Liver (tissue), 9 donors: Measurements from ENCODE around the gene GNG12. TPM values are rescaled to one million over a fixed set of nuclear protein-coding genes. Genes with fewer than 3 reads are reported as not detected.

Source experiments
- DNase-seq: peaks from one replicate; pipeline ENCODE4 v3.0.0-alpha.2; 2017; ENCODE audit warnings: low spot score
- H3K27ac ChIP-seq, 2 donors: one replicate each; pipeline ENCODE4 v1.7.0; 2013; ENCODE audit warnings: inconsistent platforms in 2 of 2, low read length in 2 of 2, control low read depth in 1 of 2, low read depth in 1 of 2, mild to moderate bottlenecking in 1 of 2
- H3K27me3 ChIP-seq, 4 donors: one replicate each; pipeline versions ENCODE4 v1.6.1 to v1.7.0; 2013; ENCODE audit warnings: low read length in 3 of 4, inconsistent platforms in 1 of 4, mild to moderate bottlenecking in 1 of 4, moderate library complexity in 1 of 4; ENCODE audit not compliant: control insufficient read depth in 4 of 4, insufficient read depth in 4 of 4
- H3K36me3 ChIP-seq, 4 donors: one replicate each; pipeline versions ENCODE4 v1.6.1 to v1.7.0; 2013; ENCODE audit warnings: low read length in 3 of 4, mild to moderate bottlenecking in 3 of 4, low read depth in 1 of 4, moderate library complexity in 1 of 4; ENCODE audit not compliant: control insufficient read depth in 4 of 4, insufficient read depth in 3 of 4
- H3K4me1 ChIP-seq, 4 donors: one replicate each; pipeline versions ENCODE4 v1.6.1 to v1.7.0; 2013; ENCODE audit warnings: low read length in 3 of 4, mild to moderate bottlenecking in 3 of 4, moderate library complexity in 1 of 4; ENCODE audit not compliant: control insufficient read depth in 4 of 4, insufficient read depth in 4 of 4
- H3K4me3 ChIP-seq, 3 donors: one replicate each; pipeline versions ENCODE4 v1.6.1 to v1.7.0; 2013; ENCODE audit warnings: low read length in 3 of 3, control low read depth in 1 of 3, low read depth in 1 of 3, mild to moderate bottlenecking in 1 of 3
- H3K9ac ChIP-seq, 2 donors: one replicate each; pipeline ENCODE4 v1.7.0; 2013; ENCODE audit warnings: low read length in 2 of 2, mild to moderate bottlenecking in 2 of 2, moderate library complexity in 2 of 2, control low read depth in 1 of 2, low read depth in 1 of 2
- H3K9me3 ChIP-seq, 4 donors: one replicate each; pipeline versions ENCODE4 v1.6.1 to v1.7.0; 2013; ENCODE audit warnings: low read length in 3 of 4; ENCODE audit not compliant: control insufficient read depth in 4 of 4
- ATF3 ChIP-seq: IDR thresholded peaks from 2 replicates; pipeline ENCODE4 v1.6.1; 2016; ENCODE audit warnings: antibody characterized with exemption
- EGR1 ChIP-seq, 2 donors: IDR thresholded peaks; 2 replicates each; pipeline ENCODE4 v1.6.1; 2016 to 2018; ENCODE audit warnings: antibody characterized with exemption in 2 of 2, low read depth in 2 of 2
- FOXA1 ChIP-seq: IDR thresholded peaks from 2 replicates; pipeline ENCODE4 v1.6.1; 2016; ENCODE audit warnings: antibody characterized with exemption
- FOXA2 ChIP-seq: IDR thresholded peaks from 2 replicates; pipeline ENCODE4 v1.6.1; 2016; ENCODE audit warnings: antibody characterized with exemption
- GABPA ChIP-seq, 2 donors: IDR thresholded peaks in 1 of 2; conservative IDR thresholded peaks in 1 of 2; 2 replicates each; pipeline ENCODE4 v1.6.1; 2016; ENCODE audit warnings: antibody characterized with exemption in 2 of 2, mild to moderate bottlenecking in 1 of 2, moderate library complexity in 1 of 2
- HNF4A ChIP-seq, 2 donors: conservative IDR thresholded peaks; 2 replicates each; pipeline ENCODE4 v1.6.1; 2016; ENCODE audit warnings: antibody characterized with exemption in 2 of 2, mild to moderate bottlenecking in 2 of 2
- HNF4G ChIP-seq: IDR thresholded peaks from 2 replicates; pipeline ENCODE4 v1.6.1; 2016; ENCODE audit warnings: antibody characterized with exemption
- NR2F2 ChIP-seq: IDR thresholded peaks from 2 replicates; pipeline ENCODE4 v1.6.1; 2016; ENCODE audit warnings: antibody characterized with exemption
- RAD21 ChIP-seq, 2 donors: IDR thresholded peaks; 2 replicates each; pipeline ENCODE4 v1.6.1; 2016; ENCODE audit warnings: antibody characterized with exemption in 2 of 2, mild to moderate bottlenecking in 2 of 2
- RXRA ChIP-seq, 2 donors: IDR thresholded peaks; 2 replicates each; pipeline ENCODE4 v1.6.1; 2017 to 2018; ENCODE audit warnings: antibody characterized with exemption in 2 of 2, mild to moderate bottlenecking in 1 of 2
- SP1 ChIP-seq: IDR thresholded peaks from 2 replicates; pipeline ENCODE4 v1.6.1; 2018; ENCODE audit warnings: antibody characterized with exemption, mild to moderate bottlenecking
- TAF1 ChIP-seq: conservative IDR thresholded peaks from 2 replicates; pipeline ENCODE4 v1.6.1; 2016; ENCODE audit warnings: antibody characterized with exemption, mild to moderate bottlenecking
- YY1 ChIP-seq: IDR thresholded peaks from 2 replicates; pipeline ENCODE4 v1.6.1; 2016; ENCODE audit warnings: antibody characterized with exemption, mild to moderate bottlenecking
- ZBTB33 ChIP-seq: IDR thresholded peaks from 2 replicates; pipeline ENCODE4 v1.6.1; 2016; ENCODE audit warnings: antibody characterized with exemption
- WGBS: extraction: QIAGEN DNeasy Blood & Tissue Kit; methylation state at CpG from one replicate; pipeline ENCODE4 v1.1.7; 2013; 5-methylcytosine and 5-hydroxymethylcytosine counted together
- polyA plus RNA-seq, 2 donors: library from polyadenylated mRNA; stranded (reverse) in 1 of 2; unstranded in 1 of 2; fragments of 200-250 nt in 1 of 2; fragments of >200 nt in 1 of 2; fragmentation: Nextera tagmentation in 1 of 2; extraction: Ambion mirVana in 1 of 2; gene quantifications; one replicate each; pipeline versions ENCODE4 v1.2.1 to v1.2.3, GENCODE V29; 2013 to 2015
- total RNA-seq, 2 donors: library from RNA; depleted of rRNA; stranded (reverse); fragments of >200 nt; gene quantifications; one replicate each; pipeline ENCODE4 v1.2.3, GENCODE V29; 2014
- TF ChIP-seq, protein P1 (sequence below): IDR thresholded peaks from 2 replicates; pipeline ENCODE4 v1.6.1; 2016; ENCODE audit warnings: antibody characterized with exemption
- TF ChIP-seq, protein P2 (sequence below): IDR thresholded peaks from 2 replicates; pipeline ENCODE4 v1.6.1; 2016; ENCODE audit warnings: antibody characterized with exemption, mild to moderate bottlenecking
- TF ChIP-seq, protein P3 (sequence below): fragments of 150-350 bp; IDR thresholded peaks from 2 replicates; pipeline ENCODE4 v1.5.1; 2017; ENCODE audit warnings: improper control_type of control experiment, low read depth, low read length; ENCODE audit not compliant: missing input control
- donor health status: healthy.
- donor health status: healthy.
- donor health status: healthy.
- donor health status: healthy.
- donor health status: healthy.

Gene GNG12
- total and polyA plus RNA-seq, 4 donors: 15.4 to 26.1 (median 19.7) TPM

DNA sequence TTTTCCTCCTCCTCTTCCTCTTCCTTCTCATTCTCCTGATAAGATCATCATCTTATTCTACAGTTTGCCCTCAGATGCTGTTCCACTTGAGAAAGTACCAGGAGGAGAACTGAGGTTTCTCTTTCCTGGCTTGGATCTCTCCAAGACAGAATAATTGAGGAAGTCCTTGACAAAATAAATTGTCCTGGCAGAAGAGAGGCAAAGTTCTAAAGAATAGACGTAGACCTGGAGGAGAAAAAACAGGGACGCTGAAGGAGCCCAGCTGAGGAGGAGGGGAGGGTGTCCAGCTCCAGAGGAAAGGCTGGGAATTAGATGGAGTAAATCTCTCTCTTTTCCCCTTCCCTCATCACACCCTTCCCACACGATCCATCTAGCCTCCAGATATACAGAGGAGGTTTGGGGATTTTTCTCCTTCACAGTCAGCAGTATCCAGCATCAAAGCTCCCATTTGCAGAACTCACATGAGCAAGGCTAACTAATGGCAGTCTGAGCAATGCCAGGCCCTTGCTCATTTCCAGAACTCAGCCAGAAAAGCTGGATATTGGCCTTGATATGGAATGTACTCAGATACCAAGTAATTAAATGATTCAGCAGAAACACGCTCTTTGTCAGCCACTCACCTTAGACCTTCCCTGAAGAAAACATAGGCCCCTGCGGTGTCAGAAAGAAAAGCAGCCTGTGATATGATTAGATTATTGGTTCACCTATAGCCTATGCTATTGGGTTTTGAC is 5.1 kb upstream of the GNG12 start:
- DNase-seq: no peak
- no peak overlapping the region for H3K9ac ChIP-seq
- no peak overlapping the region for H3K4me3 ChIP-seq
- no peaks in the 10 kb centered on the region for H3K36me3 ChIP-seq
- H3K9me3 ChIP-seq: no peaks in the 10 kb centered on the region
- no peak overlapping the region for H3K27ac ChIP-seq
- H3K27me3 ChIP-seq: no peaks in the 10 kb centered on the region
- peaks cover 0 to 4% (median 1%) of the 10 kb centered on the region in 4 donors for H3K4me1 ChIP-seq
- TF ChIP-seq RXRA (IDR thresholded peaks at IDR 0.05) (no peak), EGR1 (IDR thresholded peaks at IDR 0.05; ENCODE audit: low read depth in 2 of 2) (no peak), RAD21 (IDR thresholded peaks at IDR 0.05) (no peak), FOXA2 (no peak), SP1 (no peak), NR2F2 (no peak), ZBTB33 (no peak), GABPA (IDR thresholded peaks at IDR 0.05 in 1 of 2, conservative IDR thresholded peaks at IDR 0.05 in 1 of 2) (no peak), HNF4G (no peak), ATF3 (no peak), HNF4A (conservative IDR thresholded peaks at IDR 0.05) (no peak), YY1 (no peak), TAF1 (no peak), FOXA1 (no peak)
- TF ChIP-seq, protein P1, sequence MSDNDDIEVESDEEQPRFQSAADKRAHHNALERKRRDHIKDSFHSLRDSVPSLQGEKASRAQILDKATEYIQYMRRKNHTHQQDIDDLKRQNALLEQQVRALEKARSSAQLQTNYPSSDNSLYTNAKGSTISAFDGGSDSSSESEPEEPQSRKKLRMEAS: no peak
- TF ChIP-seq, protein P2, sequence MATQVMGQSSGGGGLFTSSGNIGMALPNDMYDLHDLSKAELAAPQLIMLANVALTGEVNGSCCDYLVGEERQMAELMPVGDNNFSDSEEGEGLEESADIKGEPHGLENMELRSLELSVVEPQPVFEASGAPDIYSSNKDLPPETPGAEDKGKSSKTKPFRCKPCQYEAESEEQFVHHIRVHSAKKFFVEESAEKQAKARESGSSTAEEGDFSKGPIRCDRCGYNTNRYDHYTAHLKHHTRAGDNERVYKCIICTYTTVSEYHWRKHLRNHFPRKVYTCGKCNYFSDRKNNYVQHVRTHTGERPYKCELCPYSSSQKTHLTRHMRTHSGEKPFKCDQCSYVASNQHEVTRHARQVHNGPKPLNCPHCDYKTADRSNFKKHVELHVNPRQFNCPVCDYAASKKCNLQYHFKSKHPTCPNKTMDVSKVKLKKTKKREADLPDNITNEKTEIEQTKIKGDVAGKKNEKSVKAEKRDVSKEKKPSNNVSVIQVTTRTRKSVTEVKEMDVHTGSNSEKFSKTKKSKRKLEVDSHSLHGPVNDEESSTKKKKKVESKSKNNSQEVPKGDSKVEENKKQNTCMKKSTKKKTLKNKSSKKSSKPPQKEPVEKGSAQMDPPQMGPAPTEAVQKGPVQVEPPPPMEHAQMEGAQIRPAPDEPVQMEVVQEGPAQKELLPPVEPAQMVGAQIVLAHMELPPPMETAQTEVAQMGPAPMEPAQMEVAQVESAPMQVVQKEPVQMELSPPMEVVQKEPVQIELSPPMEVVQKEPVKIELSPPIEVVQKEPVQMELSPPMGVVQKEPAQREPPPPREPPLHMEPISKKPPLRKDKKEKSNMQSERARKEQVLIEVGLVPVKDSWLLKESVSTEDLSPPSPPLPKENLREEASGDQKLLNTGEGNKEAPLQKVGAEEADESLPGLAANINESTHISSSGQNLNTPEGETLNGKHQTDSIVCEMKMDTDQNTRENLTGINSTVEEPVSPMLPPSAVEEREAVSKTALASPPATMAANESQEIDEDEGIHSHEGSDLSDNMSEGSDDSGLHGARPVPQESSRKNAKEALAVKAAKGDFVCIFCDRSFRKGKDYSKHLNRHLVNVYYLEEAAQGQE: no peak
- TF ChIP-seq, protein P3, sequence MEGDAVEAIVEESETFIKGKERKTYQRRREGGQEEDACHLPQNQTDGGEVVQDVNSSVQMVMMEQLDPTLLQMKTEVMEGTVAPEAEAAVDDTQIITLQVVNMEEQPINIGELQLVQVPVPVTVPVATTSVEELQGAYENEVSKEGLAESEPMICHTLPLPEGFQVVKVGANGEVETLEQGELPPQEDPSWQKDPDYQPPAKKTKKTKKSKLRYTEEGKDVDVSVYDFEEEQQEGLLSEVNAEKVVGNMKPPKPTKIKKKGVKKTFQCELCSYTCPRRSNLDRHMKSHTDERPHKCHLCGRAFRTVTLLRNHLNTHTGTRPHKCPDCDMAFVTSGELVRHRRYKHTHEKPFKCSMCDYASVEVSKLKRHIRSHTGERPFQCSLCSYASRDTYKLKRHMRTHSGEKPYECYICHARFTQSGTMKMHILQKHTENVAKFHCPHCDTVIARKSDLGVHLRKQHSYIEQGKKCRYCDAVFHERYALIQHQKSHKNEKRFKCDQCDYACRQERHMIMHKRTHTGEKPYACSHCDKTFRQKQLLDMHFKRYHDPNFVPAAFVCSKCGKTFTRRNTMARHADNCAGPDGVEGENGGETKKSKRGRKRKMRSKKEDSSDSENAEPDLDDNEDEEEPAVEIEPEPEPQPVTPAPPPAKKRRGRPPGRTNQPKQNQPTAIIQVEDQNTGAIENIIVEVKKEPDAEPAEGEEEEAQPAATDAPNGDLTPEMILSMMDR: no peak
- WGBS: 73% methylated on average over 5 of the region's 5 CpGs
